ENCODE results near the gene NDOR1.

NDOR1 gene

DNA sequence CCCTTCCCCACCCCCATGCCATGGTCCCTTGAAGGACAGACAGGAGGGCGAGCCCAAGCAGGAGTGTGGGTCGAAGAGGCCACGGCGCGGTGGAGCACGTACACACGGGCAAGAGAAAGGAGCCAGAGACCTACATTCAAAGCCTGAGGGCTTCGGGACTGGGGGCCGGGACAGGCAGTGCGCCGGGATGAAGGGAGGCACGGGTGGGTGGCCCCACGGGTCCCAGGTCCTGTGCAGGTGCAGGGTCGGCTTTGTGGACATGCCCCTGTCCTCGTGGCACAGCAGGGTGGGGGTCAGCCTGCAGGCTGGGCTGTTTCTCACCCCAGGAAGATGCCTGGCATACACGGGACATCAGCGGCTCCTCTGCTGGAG lies 45.5 kb upstream of the NDOR1 start:
- H3K4me3 ChIP-seq (ENCODE audit: low read length), result no peak overlapping the region
- no peak for DNase-seq (ENCODE audit: low read depth)
- TF ChIP-seq, protein P1, sequence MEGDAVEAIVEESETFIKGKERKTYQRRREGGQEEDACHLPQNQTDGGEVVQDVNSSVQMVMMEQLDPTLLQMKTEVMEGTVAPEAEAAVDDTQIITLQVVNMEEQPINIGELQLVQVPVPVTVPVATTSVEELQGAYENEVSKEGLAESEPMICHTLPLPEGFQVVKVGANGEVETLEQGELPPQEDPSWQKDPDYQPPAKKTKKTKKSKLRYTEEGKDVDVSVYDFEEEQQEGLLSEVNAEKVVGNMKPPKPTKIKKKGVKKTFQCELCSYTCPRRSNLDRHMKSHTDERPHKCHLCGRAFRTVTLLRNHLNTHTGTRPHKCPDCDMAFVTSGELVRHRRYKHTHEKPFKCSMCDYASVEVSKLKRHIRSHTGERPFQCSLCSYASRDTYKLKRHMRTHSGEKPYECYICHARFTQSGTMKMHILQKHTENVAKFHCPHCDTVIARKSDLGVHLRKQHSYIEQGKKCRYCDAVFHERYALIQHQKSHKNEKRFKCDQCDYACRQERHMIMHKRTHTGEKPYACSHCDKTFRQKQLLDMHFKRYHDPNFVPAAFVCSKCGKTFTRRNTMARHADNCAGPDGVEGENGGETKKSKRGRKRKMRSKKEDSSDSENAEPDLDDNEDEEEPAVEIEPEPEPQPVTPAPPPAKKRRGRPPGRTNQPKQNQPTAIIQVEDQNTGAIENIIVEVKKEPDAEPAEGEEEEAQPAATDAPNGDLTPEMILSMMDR (IDR thresholded peaks at IDR 0.05; ENCODE audit: insufficient read depth, low read depth, low read length, missing control alignments), result no peak

DNA sequence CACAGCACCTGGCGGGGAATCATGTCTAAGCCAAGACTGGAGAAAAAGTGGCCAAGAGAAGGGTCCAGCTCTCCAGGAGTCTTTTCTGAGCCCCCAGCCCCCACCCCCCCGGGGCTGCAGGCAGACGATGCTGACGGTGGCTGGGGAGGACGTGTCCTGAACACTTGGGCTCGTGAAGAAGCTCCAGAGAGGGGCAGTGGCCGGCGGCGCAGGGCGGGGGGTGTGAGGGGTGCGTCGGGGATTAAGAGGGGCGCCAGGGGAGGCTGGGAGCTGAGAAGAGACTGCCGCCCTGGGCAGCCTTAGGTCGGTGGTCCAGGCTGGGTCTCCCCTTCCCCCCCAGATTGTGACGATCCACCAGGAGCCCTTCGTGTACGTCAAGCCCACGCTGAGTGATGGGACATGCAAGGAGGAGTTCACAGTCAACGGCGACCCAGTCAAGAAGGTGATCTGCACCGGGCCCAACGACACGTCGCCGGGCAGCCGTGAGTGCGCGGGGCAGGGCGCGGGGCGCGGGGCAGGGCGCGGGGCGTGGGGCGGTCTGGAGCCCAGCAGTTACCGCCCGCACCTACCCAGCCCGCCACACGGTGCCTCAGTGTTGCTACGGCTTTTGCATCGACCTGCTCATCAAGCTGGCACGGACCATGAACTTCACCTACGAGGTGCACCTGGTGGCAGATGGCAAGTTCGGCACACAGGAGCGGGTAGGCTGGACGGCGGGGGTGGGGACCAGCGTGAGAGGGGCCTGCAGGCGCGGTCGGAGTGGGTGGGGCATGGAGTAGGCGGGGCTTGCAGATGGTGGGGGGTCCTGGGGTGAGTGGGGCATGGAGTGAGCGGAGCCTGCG lies 44.6 kb upstream of the NDOR1 start:
- H3K4me3 ChIP-seq (ENCODE audit: low read length), result no peak overlapping the region
- TF ChIP-seq, protein P1 (IDR thresholded peaks at IDR 0.05; ENCODE audit: insufficient read depth, low read depth, low read length, missing control alignments), result no peak
- no peak for DNase-seq (ENCODE audit: low read depth)

DNA sequence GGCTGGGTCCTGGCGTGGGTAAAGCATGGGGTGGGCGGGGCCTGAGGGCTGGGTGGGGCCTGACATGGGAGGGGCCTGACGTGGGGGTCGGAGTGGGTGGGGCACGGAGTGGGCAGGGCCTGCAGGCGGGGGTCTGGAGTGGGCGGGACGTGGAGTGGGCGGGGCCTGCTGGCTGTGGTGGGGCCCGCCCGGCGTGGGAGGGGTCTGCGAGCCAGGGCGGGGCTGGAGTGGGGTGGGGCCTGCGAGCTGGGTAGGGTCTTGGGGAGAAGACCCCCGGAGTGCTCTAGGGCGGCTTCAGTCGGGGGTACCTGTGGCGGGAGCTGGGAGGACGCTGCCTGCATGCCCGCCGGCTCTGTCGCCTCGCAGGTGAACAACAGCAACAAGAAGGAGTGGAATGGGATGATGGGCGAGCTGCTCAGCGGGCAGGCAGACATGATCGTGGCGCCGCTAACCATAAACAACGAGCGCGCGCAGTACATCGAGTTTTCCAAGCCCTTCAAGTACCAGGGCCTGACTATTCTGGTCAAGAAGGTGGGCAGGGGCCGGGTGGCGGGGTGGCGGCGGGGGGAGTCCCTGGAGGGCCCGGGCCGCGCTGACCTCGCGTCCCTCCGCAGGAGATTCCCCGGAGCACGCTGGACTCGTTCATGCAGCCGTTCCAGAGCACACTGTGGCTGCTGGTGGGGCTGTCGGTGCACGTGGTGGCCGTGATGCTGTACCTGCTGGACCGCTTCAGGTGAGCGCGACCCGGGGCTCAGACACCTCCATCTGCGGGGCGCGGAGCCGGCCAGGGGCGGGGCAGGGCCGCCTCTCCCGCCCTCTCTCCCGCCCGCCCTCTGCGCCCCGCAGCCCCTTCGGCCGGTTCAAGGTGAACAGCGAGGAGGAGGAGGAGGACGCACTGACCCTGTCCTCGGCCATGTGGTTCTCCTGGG lies 43.7 kb upstream of the NDOR1 start:
- TF ChIP-seq, protein P1 (IDR thresholded peaks at IDR 0.05; ENCODE audit: insufficient read depth, low read depth, low read length, missing control alignments), result no peak
- no peak overlapping the region for H3K4me3 ChIP-seq (ENCODE audit: low read length)
- peak; percentile 23 for DNase-seq (ENCODE audit: low read depth)

DNA sequence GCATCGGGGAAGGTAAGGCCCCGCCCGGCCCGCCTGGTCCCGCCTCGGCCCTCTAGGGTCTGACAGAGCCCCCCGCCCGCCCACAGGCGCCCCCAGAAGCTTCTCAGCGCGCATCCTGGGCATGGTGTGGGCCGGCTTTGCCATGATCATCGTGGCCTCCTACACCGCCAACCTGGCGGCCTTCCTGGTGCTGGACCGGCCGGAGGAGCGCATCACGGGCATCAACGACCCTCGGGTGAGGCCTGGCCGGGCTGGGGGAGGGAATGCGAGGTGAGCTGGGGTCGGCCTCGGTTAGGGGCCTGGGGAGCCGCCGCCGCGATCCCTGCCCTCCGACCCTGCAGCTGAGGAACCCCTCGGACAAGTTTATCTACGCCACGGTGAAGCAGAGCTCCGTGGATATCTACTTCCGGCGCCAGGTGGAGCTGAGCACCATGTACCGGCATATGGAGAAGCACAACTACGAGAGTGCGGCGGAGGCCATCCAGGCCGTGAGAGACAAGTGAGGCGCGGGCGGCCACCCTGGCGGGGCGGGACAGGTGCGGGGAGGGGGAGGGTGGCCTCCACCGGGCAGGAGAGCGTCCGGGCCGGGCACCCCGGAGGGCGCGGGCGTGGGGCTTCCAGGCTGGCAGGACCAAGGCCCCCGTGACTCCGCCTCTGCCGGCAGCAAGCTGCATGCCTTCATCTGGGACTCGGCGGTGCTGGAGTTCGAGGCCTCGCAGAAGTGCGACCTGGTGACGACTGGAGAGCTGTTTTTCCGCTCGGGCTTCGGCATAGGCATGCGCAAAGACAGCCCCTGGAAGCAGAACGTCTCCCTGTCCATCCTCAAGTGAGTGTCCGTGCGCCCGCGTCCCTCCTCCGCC lies 42.8 kb upstream of the NDOR1 start:
- H3K4me3 ChIP-seq (ENCODE audit: low read length), result peak overlapping the region; percentile 36
- peak; percentile 50 for DNase-seq (ENCODE audit: low read depth)
- TF ChIP-seq, protein P1 (IDR thresholded peaks at IDR 0.05; ENCODE audit: insufficient read depth, low read depth, low read length, missing control alignments), result no peak

DNA sequence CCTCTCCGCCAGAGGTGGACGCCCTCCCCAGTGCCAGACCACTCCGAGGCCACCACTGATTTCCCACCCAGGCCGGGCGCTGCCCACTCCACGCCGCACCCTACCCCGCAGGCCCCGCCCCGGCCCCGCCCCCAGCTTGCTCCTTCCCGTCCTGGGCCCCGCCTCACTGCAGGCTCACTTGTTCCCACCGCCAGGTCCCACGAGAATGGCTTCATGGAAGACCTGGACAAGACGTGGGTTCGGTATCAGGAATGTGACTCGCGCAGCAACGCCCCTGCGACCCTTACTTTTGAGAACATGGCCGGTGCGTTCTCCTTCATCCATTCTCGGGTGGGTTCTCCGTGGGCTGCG lies 42.2 kb upstream of the NDOR1 start:
- TF ChIP-seq, protein P1 (IDR thresholded peaks at IDR 0.05; ENCODE audit: insufficient read depth, low read depth, low read length, missing control alignments), result no peak
- peak overlapping the region; percentile 36 for H3K4me3 ChIP-seq (ENCODE audit: low read length)
- peak; percentile 37 for DNase-seq (ENCODE audit: low read depth)

DNA sequence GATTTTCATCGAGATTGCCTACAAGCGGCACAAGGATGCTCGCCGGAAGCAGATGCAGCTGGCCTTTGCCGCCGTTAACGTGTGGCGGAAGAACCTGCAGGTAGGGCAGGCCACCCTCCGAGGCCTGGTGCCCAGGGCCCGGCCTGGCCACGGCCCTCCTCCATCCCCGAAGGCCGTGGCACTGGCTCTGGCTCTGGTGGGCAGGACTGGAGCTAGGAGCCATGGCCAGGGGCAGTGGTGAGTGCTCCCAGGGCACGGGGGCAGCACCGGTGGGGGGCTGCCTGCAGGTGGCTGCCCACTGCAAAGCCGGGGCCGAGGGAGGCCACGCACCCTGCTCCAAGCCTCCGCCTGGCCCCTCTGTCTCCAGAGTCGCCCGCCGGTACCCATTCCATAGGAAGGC lies 41.7 kb upstream of the NDOR1 start:
- H3K4me3 ChIP-seq (ENCODE audit: low read length), result no peak overlapping the region
- TF ChIP-seq, protein P1 (IDR thresholded peaks at IDR 0.05; ENCODE audit: insufficient read depth, low read depth, low read length, missing control alignments), result no peak
- no peak for DNase-seq (ENCODE audit: low read depth)

Data from epithelial cell of esophagus (primary cell).